GM12874 (cell line): ENCODE measurements around the gene GABBR2.

Experiments
- CTCF ChIP-seq: IDR thresholded peaks from 2 replicates; pipeline ENCODE4 v1.5.1; 2011; ENCODE audit warnings: low read depth, mild to moderate bottlenecking, control low read depth, low read length, moderate library complexity; ENCODE audit not compliant: insufficient read depth

Gene GABBR2

GRCh38 chr9:98323051-98323830 is 385.5 kb downstream of the GABBR2 start:
- TF ChIP-seq CTCF = no peak

- no peak for TF ChIP-seq CTCF
Measured at GRCh38 chr9:98321269-98321668, 387.5 kb downstream of the GABBR2 start.

GRCh38 chr9:98318834-98319478 is 389.8 kb downstream of the GABBR2 start:
- TF ChIP-seq CTCF = no peak

GRCh38 chr9:98318041-98318790 is 390.5 kb downstream of the GABBR2 start:
- TF ChIP-seq CTCF = no peak

- TF ChIP-seq CTCF = no peak
Measured at GRCh38 chr9:98317134-98317857, 391.4 kb downstream of the GABBR2 start.

- no peak for TF ChIP-seq CTCF
Measured at GRCh38 chr9:98316445-98317133, 392.1 kb downstream of the GABBR2 start.
